GM18858 (cell line): ENCODE data around the gene IVD.
"Not testable (repeated sequence)": the region's sequence is repeated elsewhere in the genome, so short reads cannot be mapped to it uniquely, and the experiment has no call there.

Experiments
- ATAC-seq: cut with Tn5 transposase; IDR thresholded peaks from one replicate; pipeline ENCODE4 v1.9.1; 2021; ENCODE audit not compliant: unreplicated experiment

IVD gene

DNA sequence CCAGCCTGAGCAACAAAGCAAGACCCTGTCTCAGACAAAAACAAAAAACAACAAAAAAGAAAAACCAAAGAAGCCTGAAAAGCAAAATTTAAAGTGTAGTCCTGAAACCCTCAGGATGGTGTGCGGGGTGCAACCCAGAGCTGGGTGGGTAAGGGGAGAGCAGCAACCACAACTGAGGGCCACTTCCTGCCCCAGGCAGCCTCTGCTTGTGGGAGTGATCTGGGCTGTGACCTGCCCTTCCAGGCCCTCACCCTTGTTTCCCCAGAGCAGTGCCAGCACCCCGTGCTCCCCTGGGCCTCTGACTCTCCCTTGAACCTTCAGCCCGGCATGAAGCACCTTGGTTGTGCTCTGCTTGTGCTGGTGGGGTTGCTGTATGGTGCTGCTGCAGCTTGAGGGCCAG is 48.3 kb downstream of the IVD start:
- ATAC-seq, result not testable (repeated sequence)

DNA sequence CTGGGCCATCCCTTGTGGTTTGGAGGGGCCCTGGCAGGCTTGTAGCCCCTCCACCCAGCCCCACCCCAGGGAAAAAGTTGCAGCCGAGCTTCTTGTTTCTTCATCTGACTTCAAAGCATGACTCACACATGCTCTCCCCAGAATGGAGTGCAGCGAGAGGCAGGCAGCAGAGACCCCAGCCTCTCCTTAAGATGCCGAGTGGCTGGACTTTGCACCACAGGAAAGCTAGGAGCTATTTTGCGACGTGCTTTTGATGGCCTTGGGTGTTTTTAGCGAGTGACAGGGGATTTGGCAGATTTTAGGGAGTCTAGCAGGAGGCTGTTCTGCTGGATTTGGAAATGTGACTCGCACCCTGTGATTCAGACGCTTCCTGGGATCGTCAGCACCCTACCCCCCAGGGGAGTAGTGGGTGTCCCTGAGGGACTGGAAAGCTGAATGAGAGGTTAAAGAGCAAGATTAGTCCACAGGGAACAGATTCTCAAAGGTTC is 49.4 kb downstream of the IVD start:
- no peak for ATAC-seq

DNA sequence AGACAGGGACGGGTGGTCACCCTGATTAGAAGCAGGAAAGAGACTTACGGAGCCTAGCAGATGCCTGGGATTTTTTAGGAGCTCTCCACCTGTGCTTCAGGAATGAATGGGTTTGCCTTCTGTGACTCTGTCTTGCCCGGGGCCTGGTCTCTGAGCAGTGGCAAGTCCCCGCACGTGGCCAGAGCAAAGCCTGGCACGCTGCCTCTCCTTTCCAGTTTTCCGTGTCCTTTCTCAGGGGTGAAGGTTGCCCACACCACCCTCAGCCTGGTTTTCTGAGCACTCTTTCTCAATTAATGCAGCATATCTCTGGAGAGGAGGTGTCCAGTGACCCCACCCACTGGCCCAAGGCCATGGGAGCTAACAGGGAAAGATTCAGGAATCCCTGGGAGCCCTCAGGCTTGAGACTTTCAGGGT is 50.7 kb downstream of the IVD start:
- no peak for ATAC-seq

DNA sequence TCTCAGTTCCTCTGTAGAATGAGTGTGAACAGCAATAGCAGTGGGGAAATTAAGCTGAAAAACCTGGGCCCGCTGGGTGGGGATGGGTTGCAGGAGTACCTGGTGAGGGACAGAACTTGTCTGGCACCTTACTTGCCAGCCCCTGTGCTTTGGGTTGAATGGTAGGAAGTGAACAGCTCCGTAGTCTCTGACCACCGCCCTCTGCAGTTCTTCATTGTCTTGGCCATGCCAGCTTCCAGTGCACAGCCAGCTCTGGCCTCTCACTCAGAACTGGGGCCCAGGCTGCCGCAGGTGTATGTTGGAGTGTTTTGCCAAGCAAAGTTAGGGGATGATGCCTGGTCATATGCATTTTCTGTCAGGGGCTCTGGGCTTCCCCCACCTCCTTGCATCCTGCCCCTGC is 51.1 kb downstream of the IVD start:
- ATAC-seq, result no peak

DNA sequence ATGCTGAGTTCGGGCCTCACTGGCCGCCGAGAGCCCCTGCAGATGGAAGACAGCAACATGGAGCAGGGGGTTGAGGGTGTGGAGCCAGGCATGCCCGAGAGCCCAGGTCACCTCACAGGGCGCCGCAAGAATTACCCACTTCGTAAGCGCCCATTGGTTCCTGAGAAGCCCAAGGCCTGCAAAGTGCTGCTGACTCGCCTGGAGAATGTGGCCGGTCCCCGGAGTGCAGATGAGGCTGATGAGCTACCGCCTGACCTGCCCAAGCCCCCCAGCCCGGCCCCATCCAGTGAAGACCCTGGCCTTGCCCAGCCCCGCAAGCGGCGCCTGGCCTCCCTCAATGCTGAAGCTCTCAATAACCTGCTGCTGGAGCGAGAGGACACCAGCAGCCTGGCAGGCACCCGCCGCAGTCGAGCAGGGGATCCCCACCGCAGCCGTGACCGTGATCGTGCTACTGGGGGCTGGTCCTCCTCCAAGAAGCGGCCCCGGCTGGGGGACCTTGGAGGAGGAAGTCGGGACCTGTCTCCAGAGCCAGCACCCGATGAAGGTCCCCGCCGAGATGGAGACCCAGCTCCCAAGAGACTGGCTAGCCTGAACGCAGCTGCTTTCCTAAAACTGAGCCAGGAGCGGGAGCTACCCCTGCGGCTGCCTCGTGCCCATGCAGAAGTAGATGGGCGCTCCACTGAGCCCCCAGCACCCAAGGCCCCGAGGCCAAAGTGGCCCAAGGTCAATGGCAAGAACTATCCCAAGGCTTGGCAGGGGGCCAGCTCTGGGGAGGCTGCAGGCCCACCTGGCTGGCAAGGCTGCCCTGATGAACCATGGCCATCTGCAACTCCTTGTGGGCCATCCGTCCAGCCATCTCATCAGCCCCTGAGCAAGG is 53.1 kb downstream of the IVD start:
- ATAC-seq, result no peak

DNA sequence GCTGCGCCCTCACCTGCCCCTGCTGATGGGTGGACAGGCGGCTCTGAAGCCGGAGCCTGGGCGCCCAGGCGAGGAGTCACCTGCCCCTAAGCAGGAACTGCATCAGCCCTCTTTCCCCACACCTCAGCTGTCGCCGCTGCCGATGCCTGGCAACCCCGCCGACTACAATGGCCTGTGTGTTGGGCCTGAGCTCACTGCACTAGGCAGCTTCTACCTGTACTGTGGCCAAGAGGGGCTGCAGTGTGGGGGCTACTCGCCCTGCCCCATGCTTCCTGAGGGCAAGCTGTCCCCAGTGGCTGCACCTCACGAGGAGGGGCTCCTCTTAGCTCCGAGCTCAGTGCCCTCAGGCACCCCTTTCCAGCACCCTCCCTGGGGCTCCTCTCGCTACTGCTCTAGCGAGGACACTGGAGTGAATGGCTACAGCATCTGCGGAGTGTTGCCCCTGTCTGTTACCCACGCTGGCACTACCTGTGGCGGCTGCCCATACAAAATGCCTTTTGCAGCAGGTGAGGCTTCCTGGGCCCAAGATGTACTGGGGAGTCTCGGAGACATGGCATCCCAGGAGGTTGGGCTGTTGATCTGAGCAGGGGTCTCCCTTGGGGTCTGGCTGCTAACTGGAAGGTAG is 53.9 kb downstream of the IVD start:
- ATAC-seq, result no peak

DNA sequence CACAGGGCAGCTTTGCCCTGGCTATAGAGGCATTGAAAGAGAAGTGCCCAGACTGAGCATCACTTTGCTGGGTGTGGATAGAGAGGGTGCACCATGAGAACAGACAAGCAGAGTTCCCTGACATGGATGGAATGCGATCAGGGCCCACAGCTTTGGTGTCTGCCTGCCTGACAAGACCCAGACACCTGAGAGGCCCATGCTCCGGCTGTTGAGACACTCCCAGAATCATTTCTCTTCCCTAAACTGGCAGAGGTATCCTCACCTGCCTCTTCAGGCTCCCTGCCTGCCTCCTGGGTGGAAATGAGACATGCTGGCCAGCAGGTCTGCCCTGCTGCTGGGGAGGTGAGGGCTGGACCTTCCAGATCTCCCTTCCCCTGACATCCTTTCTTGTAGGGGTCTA is 54.8 kb downstream of the IVD start:
- no peak for ATAC-seq

DNA sequence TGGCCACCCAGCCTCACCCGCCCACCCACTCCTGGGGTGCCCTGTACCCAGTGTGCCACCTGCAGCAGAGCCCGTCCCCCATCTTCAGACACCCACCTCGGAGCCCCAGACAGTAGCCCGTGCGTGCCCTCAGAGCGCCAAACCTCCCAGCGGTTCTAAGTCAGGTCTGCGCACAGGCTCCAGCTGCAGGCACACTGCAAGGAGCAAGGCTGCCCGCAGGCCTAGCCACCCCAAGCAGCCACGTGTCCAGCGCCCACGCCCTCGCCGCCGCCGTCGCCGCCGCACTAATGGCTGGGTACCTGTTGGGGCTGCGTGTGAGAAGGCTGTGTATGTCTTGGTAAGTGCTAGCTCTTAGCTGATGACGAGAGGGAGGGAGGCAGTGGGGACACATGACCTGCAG is 56.4 kb downstream of the IVD start:
- ATAC-seq, result no peak

DNA sequence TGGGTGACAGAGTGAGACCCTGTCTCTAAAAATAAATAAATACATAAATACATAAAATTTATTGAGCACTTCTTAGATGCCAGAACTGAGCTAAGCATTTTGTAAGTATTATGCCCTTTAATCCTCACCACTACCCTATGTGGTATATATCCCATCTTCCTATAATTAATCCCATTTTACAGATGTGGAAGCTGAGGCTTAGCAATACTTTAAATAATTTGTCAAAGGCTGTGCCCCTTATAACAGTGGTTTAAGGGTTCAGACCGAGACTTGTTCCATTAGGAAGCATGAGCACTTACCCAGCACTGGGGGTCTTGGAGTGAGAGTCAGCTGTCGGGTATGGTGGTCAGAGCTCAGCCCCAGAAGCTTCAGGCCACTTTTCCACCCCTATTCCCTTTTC is 57.7 kb downstream of the IVD start:
- no peak for ATAC-seq

DNA sequence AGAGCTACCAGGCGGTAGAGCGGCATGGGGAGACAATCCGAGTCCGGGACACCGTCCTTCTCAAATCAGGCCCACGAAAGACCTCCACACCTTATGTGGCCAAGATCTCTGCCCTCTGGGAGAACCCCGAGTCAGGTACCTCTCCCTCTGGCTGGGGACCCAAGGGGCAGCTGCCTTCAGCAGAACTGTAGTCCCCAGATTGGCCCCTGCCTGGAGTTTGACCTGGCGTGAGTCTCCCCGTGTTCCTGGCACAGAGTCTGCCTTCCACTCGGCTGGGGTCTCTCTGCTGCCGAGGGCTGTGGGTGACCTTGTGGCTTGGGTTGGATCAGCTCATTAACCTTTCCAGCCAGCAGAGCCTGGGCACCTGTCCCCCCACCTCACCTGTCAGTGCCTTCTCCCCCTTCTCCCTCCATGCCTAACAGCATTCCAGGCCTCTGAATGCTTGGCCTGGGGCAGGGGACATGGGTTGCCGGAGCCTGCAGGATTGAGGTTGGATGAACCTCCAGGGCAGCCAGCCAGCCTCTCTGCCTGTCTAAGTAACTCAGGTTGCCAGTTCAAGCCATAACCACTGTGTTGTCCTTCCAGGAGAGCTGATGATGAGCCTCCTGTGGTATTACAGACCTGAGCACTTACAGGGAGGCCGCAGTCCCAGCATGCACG is 58.4 kb downstream of the IVD start:
- ATAC-seq, result no peak

DNA sequence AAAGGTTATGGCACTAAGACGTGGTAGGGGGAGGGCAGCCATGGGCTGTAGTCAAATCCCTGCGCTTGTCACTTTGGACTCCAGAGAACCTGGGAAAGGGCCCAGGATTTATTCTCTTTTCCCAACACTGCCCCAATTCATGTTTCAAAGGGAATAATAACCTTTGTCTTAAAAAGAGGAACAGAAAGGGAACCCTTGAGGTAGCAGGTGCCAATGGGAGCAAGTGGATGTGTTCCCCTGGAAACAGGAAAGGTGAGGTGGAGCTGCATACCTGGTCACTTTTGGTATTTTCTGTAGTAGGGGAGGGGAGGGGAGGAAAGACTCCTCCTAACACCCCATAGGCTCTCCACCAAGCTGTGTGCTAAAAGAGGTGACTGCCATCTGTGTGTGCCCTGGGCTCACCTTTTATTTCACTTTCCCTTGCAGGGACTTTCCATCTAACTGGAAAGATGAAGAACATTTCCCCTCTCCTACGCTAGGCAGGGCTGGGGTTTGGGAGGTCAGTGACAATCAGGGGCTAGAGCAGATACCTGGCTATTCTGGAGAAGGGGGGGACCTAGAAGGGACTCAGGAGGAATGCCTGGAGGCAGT is 59.1 kb downstream of the IVD start:
- ATAC-seq, result no peak

DNA sequence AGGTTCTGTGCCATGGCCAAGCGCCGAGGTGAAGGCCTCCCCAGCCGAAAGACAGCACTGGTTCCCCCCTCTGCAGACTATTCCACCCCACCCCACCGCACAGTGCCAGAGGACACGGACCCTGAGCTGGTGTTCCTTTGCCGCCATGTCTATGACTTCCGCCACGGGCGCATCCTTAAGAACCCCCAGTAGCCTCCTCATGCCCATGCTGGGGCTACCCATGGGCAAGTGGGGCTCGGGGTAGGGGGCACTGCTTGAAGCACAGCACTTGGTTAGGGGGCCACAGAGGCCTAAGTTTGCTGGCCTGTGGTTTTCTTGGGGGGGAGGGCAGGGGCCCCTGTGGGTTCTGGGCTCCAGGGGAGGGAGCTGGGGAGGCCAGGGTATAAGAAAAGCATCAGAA is 60.3 kb downstream of the IVD start:
- ATAC-seq, result no peak

DNA sequence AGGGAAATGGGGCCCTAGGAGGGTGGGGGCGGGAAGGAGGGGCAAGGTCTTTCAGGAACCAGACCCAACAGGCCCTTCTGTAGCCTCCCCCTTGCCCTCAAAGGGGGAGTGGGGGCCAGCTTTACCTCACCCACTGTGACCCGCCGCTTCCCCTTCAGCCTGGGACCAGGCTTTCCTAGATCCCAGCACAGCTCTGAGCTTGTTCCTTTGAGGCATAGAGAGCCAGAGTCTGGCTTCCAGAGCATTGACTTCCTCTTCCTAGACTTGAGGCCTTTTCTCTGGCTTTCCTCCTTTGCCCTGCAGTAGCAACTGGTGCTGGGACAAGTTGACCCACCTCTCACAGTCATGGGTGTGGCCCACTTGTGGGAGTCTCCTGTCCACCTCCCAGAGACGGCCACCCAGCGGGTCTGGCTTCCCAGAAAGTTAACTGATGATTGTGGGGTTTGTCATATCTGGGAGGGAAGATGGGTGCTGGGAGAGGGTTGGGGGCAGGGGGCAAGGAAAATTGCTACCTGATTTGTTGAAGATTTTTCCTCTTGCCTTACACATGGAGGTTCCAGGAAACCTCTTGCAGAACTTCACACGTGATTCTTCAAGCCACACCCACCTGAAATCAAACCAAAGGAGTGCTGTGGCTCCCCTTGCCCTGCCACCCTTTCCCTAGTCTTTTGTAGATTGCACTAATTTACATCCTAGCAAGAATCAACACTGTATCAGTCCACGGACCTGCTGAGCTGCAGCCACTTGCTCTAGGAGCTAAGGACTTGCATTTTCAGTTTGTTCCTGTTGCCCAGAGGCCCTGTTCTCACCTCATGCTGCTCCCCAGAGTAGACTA is 61.0 kb downstream of the IVD start:
- no peak for ATAC-seq

DNA sequence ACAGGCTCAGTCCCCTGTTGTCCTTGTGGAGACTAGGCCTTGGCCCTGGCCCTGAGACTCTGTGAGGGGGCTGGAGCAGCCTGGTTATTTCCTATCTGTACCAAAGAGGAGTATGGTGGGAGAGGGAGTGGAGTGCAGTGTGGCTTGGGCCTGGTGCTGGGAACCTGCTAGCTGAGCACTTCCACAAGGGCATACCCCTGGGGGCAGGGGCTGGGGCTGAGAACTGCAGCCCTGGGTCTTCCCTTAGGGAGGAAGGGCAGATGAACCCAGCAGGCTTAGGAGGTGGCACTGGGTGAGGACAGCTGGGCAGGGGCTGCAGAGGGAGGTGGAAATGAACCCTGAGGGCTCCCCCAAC is 61.6 kb downstream of the IVD start:
- no peak for ATAC-seq

DNA sequence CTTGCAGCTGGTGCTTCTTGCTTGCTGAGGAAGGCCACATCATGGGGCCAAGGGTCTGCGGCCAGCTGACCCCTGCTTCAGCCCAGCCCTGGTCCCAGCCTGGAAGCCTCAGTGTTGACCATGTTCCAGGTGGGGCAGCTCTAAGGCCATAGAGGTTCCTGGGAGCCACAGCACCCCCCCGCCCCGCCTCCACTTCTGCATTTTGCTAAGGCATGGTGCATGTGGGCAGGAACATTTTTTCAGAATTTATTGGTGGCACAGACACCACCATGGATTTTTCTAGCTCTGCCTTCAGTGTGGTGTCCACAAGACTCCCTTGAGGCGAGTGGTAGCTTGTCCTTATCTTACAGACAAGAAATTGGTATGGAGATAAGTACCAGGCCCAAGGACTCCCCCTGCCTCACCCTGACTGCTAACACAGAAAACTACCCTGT is 63.3 kb downstream of the IVD start:
- ATAC-seq, result no peak

DNA sequence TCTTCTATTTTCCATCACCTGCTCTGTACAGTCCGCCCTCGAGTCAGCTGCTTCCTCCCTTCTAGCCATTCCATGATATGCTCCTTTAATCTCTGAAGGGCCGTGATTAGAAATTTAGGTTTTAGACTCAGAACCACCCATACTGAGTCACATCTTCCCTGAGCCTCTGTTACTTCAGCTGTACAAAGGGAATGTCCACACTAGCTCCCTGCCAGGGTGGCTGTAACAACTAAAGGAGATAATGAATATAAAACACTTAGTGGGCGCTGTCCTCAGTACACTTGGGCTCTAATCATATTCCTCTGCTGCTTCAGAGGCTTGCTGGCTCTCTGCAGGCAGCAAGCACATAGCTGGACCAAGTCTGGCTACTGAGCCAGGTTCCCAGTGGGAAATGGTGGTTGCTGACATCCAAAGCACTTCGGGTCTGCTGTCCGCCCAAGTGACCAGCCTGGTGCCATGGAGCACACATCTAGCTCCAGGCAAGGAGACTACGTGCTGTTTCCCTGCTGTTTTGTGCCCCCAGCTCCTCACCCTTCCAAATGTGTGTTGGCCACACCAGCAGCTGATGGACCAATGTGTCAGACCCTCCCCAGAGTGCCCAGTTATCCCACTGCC is 64.3 kb downstream of the IVD start:
- no peak for ATAC-seq

DNA sequence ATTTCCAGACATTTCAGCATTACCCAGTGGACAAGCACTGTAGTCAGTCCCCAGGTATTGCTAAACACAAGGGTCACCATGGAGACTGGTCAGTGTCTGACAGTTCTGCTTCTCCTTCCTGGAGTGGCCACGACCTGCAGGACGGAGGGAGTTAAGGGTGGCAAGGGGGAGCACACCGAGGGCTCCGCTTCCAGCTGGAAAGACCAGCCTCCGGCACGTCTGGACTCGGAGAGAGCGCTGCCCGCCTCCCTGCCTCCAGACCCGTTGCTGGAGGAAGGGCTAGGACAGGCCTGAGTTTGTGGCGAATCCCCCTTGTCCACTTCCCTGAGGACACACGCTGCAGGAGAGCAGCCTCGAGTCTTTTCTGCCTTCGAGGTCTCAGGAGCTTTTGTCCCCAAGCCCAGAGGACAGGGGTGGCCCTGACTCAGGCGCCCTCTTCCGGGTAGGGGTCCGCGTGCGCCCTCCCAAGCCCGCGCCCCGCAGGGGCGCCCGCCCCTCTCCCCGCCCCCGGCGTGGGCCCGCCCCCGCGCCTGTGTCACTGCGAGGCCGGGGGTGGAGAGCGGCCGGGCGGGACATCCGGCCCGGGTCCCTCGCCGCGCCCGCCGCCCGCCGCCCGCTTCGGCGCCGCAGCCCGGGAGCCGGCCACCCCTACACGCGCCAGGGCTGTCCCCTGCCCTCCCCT is 65.0 kb downstream of the IVD start, which contains the start of gene CHST14:
CHST14 (plus strand) TSS at position 562 of the 682 bp plus-strand sequence. CDS start 230 bp downstream, outside the sequence.
- no peak for ATAC-seq
